AG08396 (cell line): ENCODE data around the gene IRF5.
"Not testable (repeated sequence)": the region's sequence is repeated elsewhere in the genome, so short reads cannot be mapped to it uniquely, and the experiment has no call there.

ENCODE experiments used
- DNase-seq: peaks from one replicate; pipeline ENCODE4 v3.0.0; 2012; ENCODE audit warnings: low spot score, mixed read lengths

IRF5 gene

GRCh38 chr7:128959296-128959695 is 21.6 kb downstream of the IRF5 start:
- DNase-seq = no peak

GRCh38 chr7:128961030-128961659 is 23.4 kb downstream of the IRF5 start:
- no peak for DNase-seq

DNA sequence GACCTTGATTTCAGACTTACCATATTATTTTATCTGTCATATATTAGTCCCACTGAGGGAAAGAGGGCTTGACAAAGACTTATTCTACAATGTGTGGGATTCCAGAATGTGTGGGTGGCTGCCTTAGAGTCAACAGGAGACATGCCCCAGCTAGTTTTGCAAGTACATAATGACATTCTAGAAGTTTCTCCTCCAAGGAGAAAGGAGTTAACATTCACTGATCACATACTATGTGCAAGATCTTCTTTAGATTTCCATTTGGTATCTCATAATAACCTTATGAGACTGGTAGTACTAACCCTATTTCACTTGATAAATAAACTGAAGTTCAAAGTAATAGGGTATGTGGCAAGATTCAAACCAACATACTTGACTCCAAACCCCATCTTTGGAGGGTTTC is 25.2 kb downstream of the IRF5 start:
- no peak for DNase-seq

DNA sequence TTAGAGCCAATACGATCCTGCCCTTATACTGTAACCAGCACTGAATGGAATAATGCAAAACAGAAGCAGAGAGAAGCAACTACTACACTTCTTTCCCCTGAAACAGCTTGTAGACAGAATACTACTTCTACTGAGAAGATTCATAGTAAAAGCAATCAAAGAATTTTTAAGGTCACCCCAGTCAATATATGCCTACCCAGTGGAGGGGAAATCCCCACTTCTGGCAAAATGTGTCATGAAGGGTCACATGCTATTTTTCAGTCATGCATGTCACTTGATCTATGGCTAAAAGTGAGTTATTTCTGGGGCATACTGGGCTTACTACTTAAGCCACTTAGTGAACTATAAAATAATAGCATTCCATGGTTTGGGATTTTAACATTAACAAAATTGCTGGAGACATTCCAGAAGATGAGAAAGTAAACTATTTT is 25.6 kb downstream of the IRF5 start:
- no peak for DNase-seq

- DNase-seq = no peak
These were observed 30.9 kb downstream of the IRF5 start for GRCh38 chr7:128968624-128969023.

DNA sequence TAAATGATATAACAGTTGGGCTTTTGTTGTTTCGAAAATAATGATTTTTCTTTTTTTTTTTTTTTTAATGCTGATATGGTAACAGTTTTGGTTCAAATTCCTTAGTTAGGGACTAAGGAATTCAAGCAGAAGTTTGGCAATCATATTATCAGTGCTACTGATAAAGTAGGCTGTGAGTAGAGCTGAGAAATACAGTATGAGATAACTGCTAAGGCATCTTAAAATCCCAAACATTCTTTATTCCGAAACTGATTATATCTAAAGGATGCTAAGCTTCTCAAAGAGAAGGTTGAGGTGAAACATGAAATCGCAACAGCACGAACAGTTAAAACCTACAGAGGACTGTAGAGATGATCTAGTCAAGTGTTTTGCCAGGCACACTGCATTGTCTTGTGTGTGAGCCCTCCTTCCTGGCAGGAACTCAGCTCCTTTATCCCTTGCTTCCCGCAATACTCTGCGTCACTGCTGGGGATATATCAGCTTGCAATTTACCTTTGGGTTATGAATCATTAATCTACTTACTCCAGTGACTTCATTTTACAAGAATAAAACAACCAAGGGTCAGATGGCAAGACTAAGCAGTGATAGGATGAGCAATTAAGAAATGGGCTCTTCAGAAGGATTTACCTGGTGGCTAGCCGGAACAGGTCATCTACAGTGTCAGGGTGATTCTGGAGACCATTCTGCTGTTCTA is 36.7 kb downstream of the IRF5 start:
- no peak for DNase-seq

- no peak for DNase-seq
These were observed 44.4 kb downstream of the IRF5 start for GRCh38 chr7:128982105-128982504.

- no peak for DNase-seq
These were observed 47.9 kb downstream of the IRF5 start for GRCh38 chr7:128985660-128986059.

- no peak for DNase-seq
These were observed 48.9 kb downstream of the IRF5 start for GRCh38 chr7:128986609-128987008.

DNA sequence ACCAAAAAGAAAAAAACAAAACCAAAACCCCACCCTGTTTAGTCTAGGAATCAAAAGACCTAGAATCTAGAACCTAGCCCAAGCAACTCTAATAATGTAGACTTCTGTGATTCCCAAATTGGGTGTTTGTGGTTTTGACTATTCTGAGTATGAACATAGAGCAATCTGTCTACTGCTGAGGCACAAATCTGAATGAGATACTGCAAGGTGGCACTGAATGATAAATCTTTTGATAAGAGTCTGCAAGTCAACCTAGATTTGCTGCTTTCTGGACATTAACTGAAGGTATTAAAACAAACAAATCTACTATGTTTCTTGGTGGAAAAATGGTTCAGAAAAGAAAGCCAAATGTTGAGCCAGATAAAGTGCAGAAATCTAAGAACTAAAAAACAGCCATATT is 50.6 kb downstream of the IRF5 start:
- no peak for DNase-seq

GRCh38 chr7:128989961-128990360 is 52.2 kb downstream of the IRF5 start:
- DNase-seq = no peak

DNA sequence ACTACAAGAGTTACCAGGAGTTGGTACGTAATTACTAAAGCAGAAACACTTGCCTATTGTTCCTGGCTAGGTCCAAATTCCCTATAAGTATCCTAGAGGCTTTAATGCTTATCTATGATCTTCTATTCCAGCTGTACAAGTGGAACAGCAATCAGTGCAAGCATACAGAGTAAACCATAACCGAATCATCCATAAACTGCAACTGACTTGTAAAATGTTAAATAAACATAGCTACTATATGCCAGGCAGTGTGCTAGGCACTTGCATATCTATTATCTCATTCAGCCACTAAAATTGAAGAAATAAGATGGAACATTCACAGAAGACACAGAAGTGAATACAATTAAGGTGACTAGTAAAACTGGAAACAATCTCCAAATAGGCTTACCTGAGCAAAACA is 55.7 kb downstream of the IRF5 start:
- no peak for DNase-seq

DNA sequence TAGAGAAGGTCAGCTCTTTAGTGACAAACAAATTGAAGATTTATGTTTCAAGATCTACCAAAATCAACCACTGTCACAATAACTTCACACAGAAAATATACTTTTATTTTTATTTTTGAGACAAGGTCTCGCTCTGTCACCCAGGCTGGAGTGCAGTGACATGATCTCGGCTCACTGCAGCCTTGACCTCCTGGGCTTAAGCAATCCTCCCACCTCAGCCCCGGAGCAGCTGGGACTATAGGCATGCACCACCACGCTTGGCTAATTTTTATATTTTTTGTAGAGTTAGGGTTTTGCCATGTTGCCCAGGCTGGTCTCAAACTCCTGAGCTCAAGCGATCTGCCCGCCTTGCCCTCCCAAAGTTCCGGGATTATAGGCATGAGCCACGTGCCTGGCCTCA is 56.8 kb downstream of the IRF5 start:
- DNase-seq = not testable (repeated sequence)

- no peak for DNase-seq
These were observed 59.5 kb downstream of the IRF5 start for GRCh38 chr7:128997181-128997580.
